Hematopoietic multipotent progenitor cell treated with erythropoietin and hydrocortisone succinate and interleukin-3 and kit ligand, for 4 days (in vitro differentiated cells): ENCODE data around the gene SNX25.

Experiments
- DNase-seq: peaks from one replicate; pipeline ENCODE4 v3.0.0-alpha.2; 2015

SNX25 gene

DNA sequence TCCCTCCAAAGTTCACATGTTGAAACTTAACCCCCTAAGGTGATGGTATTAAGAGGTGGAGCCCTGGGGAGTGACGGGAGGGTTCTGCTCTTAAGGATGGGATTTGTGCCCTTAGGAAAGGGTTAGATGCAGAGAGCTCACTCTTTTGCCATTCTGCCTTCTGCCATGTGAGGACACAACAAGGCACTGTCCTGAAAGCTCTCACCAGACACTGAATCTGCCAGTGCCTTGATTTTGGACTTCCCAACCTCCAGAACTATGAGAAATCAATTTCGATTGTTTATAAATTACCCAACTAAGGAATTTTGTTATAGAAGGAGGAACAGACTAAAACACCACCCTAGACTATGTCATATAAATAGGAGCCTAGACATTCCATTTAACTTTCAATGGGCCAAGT, 174.7 kb downstream of the SNX25 start:
- DNase-seq, result no peak

DNA sequence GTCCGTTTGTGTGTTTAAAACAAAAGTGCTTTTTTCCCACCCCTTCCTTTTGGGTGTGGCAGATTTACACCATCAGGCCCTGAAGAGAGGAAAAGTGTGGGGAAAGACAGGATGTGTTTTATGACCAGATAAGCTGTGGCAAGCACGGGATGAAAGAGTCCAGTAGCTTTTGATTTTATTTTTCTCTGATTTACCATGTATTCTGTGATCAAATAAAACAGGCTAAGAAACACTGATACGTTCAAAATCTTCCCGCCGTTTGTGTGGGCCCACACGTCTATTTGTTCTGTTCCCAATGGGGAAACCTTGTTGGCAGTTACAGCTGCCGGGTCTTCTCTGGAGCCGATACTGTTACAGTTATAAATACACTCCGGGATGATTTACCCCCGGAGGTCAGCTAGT, 175.5 kb downstream of the SNX25 start:
- peak; percentile 83 for DNase-seq

GRCh38 chr4:185387957-185388356, 178.6 kb downstream of the SNX25 start:
- DNase-seq, result no peak

- no peak for DNase-seq
Observed at GRCh38 chr4:185390941-185391340, 181.5 kb downstream of the SNX25 start.

- DNase-seq, result no peak
Observed at GRCh38 chr4:185392156-185392555, 182.8 kb downstream of the SNX25 start.

GRCh38 chr4:185394568-185395237, 185.3 kb downstream of the SNX25 start:
- peak; percentile 8 for DNase-seq

DNA sequence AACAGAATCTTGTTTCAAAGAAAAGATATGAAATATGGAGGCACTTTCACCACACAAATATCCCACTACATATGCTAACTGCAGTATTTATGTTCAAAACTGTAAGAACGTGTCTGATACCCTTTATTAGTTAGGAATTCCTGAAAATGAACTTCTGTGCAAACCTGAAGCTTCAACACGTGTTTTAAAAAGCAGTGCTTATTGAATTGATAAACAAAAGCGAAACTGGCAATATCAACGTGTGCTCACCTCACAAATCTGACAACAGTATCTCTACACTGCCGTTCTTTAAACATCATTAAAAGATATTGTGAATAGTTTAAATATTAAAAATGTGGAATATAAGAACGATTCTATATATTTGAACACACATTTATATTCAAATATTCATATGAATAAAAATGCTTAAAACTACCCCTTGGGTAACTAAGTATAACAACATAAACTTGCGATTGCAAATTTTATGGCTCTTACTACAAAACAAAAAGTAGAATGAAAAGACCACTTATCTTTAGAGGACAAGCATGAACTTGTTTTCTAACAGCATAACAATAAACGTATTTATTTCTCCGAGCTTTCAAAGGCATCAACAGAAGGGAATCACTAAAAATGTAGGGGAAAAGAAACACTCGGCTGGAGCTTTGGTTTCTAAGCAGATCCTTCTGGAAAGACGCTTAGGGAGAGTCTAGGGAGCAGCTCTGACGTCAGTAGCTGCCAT, 186.0 kb downstream of the SNX25 start, which contains the start of gene LRP2BP:
Gene LRP2BP, minus strand, starts transcription at position 687 of the 718 bp plus-strand sequence. CDS start 17,738 bp downstream, outside the sequence.
- DNase-seq, result peak; percentile 32

GRCh38 chr4:185395956-185396723, 186.7 kb downstream of the SNX25 start:
- peak; percentile 97 for DNase-seq

DNA sequence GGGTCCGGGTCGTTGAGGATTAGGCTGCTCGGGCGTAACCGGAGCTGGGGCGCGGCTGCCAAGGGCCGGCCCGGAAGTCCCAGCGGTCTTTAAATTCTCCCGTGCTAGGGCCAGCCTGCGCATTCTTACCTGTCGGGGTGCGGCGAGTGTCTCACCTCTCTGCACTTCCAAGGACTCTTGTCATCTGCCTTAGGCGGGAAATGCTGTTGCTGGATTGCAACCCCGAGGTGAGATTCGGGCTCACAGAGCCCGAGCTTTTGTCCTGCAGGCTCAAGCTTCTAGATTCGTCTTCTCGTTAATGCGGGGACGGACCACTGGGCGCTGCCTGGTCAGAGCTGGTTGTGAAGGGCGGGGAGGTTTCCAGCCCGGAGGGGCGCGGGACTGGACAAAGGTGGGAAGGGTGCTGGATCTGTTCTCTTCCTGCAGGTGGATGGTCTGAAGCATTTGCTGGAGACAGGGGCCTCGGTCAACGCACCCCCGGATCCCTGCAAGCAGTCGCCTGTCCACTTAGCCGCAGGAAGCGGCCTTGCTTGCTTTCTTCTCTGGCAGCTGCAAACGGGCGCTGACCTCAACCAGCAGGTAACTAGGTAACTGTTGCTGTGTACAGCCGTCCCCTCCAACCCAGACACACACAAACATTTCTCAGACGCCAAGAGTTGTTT, 187.5 kb downstream of the SNX25 start, which contains the start of gene ANKRD37:
Gene ANKRD37, plus strand, starts transcription at position 118 of the 662 bp plus-strand sequence. Its CDS starts 83 bp downstream, at position 201.
- DNase-seq, result no peak

DNA sequence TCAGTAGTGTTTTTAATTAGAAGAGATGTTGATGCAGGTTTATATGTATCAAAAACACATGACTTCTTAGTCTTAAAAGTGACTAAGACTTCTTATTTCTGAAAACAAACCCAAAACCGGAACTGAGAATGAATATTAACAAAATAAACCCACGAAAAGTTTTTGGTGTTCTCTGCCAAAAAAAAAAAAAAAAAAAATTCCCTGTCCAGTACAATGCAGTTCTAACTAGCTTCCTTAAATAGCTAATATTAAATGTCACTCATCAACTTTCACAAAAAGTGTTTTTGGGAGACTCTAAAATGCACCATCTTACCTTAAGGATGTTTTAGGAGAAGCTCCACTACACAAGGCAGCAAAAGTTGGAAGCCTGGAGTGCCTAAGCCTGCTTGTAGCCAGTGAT, 189.2 kb downstream of the SNX25 start:
- DNase-seq, result no peak

- no peak for DNase-seq
Observed at GRCh38 chr4:185399466-185399865, 190.1 kb downstream of the SNX25 start.

DNA sequence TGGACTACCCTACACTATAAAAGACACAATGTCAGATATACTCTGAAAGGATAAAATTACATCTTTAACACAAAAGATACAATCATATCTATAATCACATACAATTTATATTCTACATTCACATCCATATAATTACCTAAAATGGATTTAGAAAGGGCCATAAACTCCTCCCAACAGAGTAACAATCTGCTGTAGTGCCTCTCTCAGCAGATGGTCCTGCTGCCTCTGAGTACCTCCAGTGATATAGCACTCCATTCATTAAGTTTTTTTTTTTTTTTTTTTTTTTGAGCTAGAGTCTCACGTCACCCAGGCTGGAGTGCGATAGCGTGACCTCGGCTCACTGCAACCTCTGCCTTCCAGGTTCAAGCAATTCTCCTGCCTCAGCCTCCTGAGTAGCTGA, 194.6 kb downstream of the SNX25 start:
- DNase-seq, result no peak

GRCh38 chr4:185405296-185405999, 196.1 kb downstream of the SNX25 start:
- no peak for DNase-seq

GRCh38 chr4:185408432-185408831, 199.0 kb downstream of the SNX25 start:
- DNase-seq, result no peak

- no peak for DNase-seq
Observed at GRCh38 chr4:185411849-185412248, 202.5 kb downstream of the SNX25 start.

- no peak for DNase-seq
Observed at GRCh38 chr4:185412412-185412811, 203.0 kb downstream of the SNX25 start.
